B cell (primary cell): ENCODE data around the gene HLA-DPB1. TPM values are rescaled to one million over a fixed set of nuclear protein-coding genes. Genes with fewer than 3 reads are reported as not detected.
"Not testable (repeated sequence)": the region's sequence is repeated elsewhere in the genome, so short reads cannot be mapped to it uniquely, and the experiment has no call there.

Source experiments
- ATAC-seq: fragments of 200-7000 bp; cut with Tn5 transposase; one replicate; pipeline ENCODE4 v1.10.0; 2021; ENCODE audit warnings: low read depth, mild to moderate bottlenecking, moderate number of reproducible peaks, moderate library complexity
- CTCF ChIA-PET: fragments of 350-600 bp; sonication (Branson Sonifier 250); formaldehyde crosslinking; loops from one replicate; lab custom pipeline; 2021; ENCODE audit warnings: antibody characterized with exemption, inconsistent platforms; lab: Charles Lee
- POLR2A ChIA-PET: fragments of 350-600 bp; sonication (Branson Sonifier 250); formaldehyde crosslinking; loops from one replicate; lab custom pipeline; 2021; ENCODE audit warnings: antibody characterized with exemption; lab: Charles Lee
- DNase-seq: peaks from one replicate; pipeline ENCODE4 v3.0.0; 2013
- H2AFZ ChIP-seq: 2 replicates; pipeline ENCODE4 v1.6.1; 2012; ENCODE audit warnings: mild to moderate bottlenecking, low read depth, low read length; ENCODE audit not compliant: insufficient read depth, poor library complexity, severe bottlenecking
- H3K27ac ChIP-seq, 2 donors: 1 replicate in 1 of 2; 2 replicates in 1 of 2; pipeline ENCODE4 v1.5.1; 2012 to 2013; ENCODE audit warnings: low read length in 2 of 2, mild to moderate bottlenecking in 2 of 2, moderate library complexity in 1 of 2
- H3K27me3 ChIP-seq, 4 experiments: fragments of 200-600 bp in 1 of 4; sonication (generic) in 1 of 4; replicated peaks in 1 of 4; 1 replicate in 2 of 4; 2 replicates in 2 of 4; pipeline versions ENCODE4 v1.6.1 to v1.7.0; 2013 to 2016; ENCODE audit warnings: low read length in 3 of 4, mild to moderate bottlenecking in 2 of 4, mixed read lengths in 1 of 4, moderate library complexity in 1 of 4; ENCODE audit not compliant: insufficient read depth in 4 of 4, control insufficient read depth in 3 of 4; ENCODE audit errors: control extremely low read depth in 1 of 4
- H3K36me3 ChIP-seq, 2 experiments: replicated peaks in 1 of 2; 1 replicate in 1 of 2; 2 replicates in 1 of 2; pipeline versions ENCODE4 v1.6.1 to v1.7.1; 2013; ENCODE audit warnings: low read length in 1 of 2; ENCODE audit not compliant: insufficient read depth in 2 of 2, control insufficient read depth in 1 of 2; ENCODE audit errors: control extremely low read depth in 1 of 2, extremely low read depth in 1 of 2
- H3K4me1 ChIP-seq, 2 donors: fragments of 200-600 bp in 1 of 2; sonication (generic) in 1 of 2; 1 replicate in 1 of 2; 2 replicates in 1 of 2; pipeline versions ENCODE4 v1.5.1 to v1.6.1; 2013 to 2017; ENCODE audit warnings: low read length in 2 of 2; ENCODE audit not compliant: control insufficient read depth in 2 of 2, insufficient read depth in 2 of 2
- H3K4me2 ChIP-seq: replicated peaks from 2 replicates; pipeline ENCODE3; 2012; ENCODE audit warnings: mild to moderate bottlenecking, low read depth, low read length; ENCODE audit not compliant: poor library complexity, severe bottlenecking
- H3K4me3 ChIP-seq, 5 experiments: fragments of 200-600 bp in 1 of 5; sonication (generic) in 1 of 5; 1 replicate in 3 of 5; 2 replicates in 2 of 5; pipeline versions ENCODE4 v1.5.1 to v1.7.0; 2011 to 2016; ENCODE audit warnings: low read length in 4 of 5, mild to moderate bottlenecking in 4 of 5, low read depth in 2 of 5, control low read depth in 1 of 5, moderate library complexity in 1 of 5; ENCODE audit not compliant: insufficient read depth in 1 of 5; ENCODE audit errors: control extremely low read depth in 1 of 5, extremely low read depth in 1 of 5
- H3K79me2 ChIP-seq: fragments of 200-600 bp; sonication (generic); one replicate; pipeline ENCODE4 v1.6.0; 2016; ENCODE audit warnings: low read length; ENCODE audit not compliant: control insufficient read depth, insufficient read depth
- H3K9ac ChIP-seq: fragments of 200-600 bp; sonication (generic); 2 replicates; pipeline ENCODE4 v1.6.1; 2017; ENCODE audit warnings: mild to moderate bottlenecking, low read length, moderate library complexity
- H3K9me3 ChIP-seq, 3 donors: one replicate each; pipeline versions ENCODE4 v1.6.1 to v1.7.1; 2013; ENCODE audit warnings: low read length in 2 of 3; ENCODE audit not compliant: control insufficient read depth in 2 of 3, insufficient read depth in 1 of 3; ENCODE audit errors: control extremely low read depth in 1 of 3
- H4K20me1 ChIP-seq: 2 replicates; pipeline ENCODE4 v1.6.0; 2012; ENCODE audit warnings: mild to moderate bottlenecking, low read length; ENCODE audit not compliant: insufficient read depth, control insufficient read depth, poor library complexity, severe bottlenecking
- H3K27ac Mint-ChIP-seq: one replicate; pipeline ENCODE4 v1.8.0; 2021; ENCODE audit warnings: mixed read lengths
- H3K27me3 Mint-ChIP-seq: one replicate; pipeline ENCODE4 v1.8.0; 2021; ENCODE audit warnings: mixed read lengths
- H3K4me1 Mint-ChIP-seq: one replicate; pipeline ENCODE4 v1.8.0; 2021; ENCODE audit warnings: mixed read lengths
- H3K4me3 Mint-ChIP-seq: one replicate; pipeline ENCODE4 v1.8.0; 2021; ENCODE audit warnings: mixed read lengths
- H3K9me3 Mint-ChIP-seq: one replicate; pipeline ENCODE4 v1.8.0; 2022; ENCODE audit warnings: mixed read lengths; ENCODE audit not compliant: insufficient read depth
- EZH2 ChIP-seq: IDR thresholded peaks from 2 replicates; pipeline ENCODE4 v1.6.1; 2012; ENCODE audit warnings: borderline replicate concordance, low read depth, mild to moderate bottlenecking, moderate library complexity, low read length; ENCODE audit not compliant: insufficient read depth, poor library complexity, severe bottlenecking
- WGBS: methylation state at CpG from one replicate; pipeline ENCODE4 v1.1.5; 2013; ENCODE audit warnings: missing lambda C conversion rate; ENCODE audit not compliant: insufficient coverage; 5-methylcytosine and 5-hydroxymethylcytosine counted together
- intact Hi-C: fragments of 100-400 bp; cut with micrococcal nuclease; formaldehyde crosslinking; loops from one replicate; pipeline ENCODE4 v1.10.0; 2022
- polyA plus RNA-seq: library from polyadenylated mRNA; depleted of rRNA; stranded (reverse); fragments of >200 nt; gene quantifications from 2 replicates; pipeline ENCODE4 v1.2.3, GENCODE V29; 2012
- total RNA-seq, 2 donors: library from RNA; stranded (reverse); fragments of 120-200 nt in 1 of 2; gene quantifications; 1 replicate in 1 of 2; 2 replicates in 1 of 2; pipeline versions ENCODE4 v1.2.3 to v1.2.4, GENCODE V29; 2013 to 2022
- TF ChIP-seq, protein P1 (sequence below): fragments of 200-600 bp; IDR thresholded peaks from one replicate; pipeline ENCODE4 v1.8.0; 2022; ENCODE audit warnings: antibody characterized with exemption, mild to moderate bottlenecking

The HLA-DPB1 gene
- total and polyA plus RNA-seq, 2 donors (not counting 1 experiment from before 2014, with no cell fraction given): 1,104 to 1,578 TPM

DNA sequence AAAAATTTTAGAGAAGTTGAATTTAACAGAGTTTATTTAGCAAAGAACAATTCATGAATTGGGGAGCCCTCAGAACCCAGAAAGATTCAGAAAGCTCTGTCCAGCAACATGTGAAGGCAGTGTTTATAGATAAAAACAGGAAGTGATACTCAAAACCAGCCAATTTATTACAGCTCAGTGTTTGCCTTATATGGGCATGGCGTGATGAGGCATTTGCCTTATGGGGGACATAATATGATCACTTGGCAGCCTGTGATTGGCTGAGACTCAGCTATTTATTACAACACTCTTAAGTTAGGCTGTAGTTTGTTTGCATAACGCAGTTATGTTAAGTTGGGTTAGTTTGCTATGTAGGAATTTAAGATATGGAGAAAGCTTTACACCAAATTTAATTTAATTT, 13.8 kb upstream of the HLA-DPB1 start:
- Histone ChIP-seq H3K9ac (no peak overlapping the region), H3K79me2 (no peaks in the 10 kb centered on the region), H3K4me1 (peaks cover 32 to 34% of the 10 kb centered on the region in 2 donors), H2AFZ (no peak overlapping the region), H3K4me2 (peak overlapping the region; percentile 22), H3K4me3 (peak overlapping the region in 1 of 5 experiments; percentile 6), H4K20me1 (no peaks in the 10 kb centered on the region), H3K27ac (peak overlapping the region in 1 of 2 donors; percentile 70), H3K36me3 (peaks cover 3 to 36% of the 10 kb centered on the region in 2 experiments), H3K9me3 (no peaks in the 10 kb centered on the region), H3K27me3 (no peaks in the 10 kb centered on the region)
- DNase-seq (peak; percentile 85), ATAC-seq (peak; percentile 70)
- Mint-ChIP-seq H3K27me3 (no peaks in the 10 kb centered on the region), H3K9me3 (peaks cover 4% of the 10 kb centered on the region), H3K27ac (peak overlapping the region; percentile 93), H3K4me3 (peak overlapping the region; percentile 1), H3K4me1 (peaks cover 44% of the 10 kb centered on the region)
- no CpG with 5 or more reads among the region's 2 CpGs for WGBS
- ChIA-PET POLR2A (interaction anchor here (0.6 to 1.6 kb wide), 7 partner anchors 11 to 1387 kb away, joined by 3 to 13 read pairs (median 6); partner anchors contain the start of genes HLA-DPA1 and HLA-DPB1), CTCF (interaction anchor here (0.7 to 1.3 kb wide), 9 partner anchors 11 to 45 kb away, joined by 3 to 5 read pairs (median 3); partner anchors contain the start of genes HLA-DPA1 and HLA-DPB1)
- intact Hi-C loops: loop anchor here (1.0 kb wide), 3 partner anchors 10 to 43 kb away; no protein-coding TSS in a partner anchor
- no peak for TF ChIP-seq EZH2
- TF ChIP-seq, protein P1, sequence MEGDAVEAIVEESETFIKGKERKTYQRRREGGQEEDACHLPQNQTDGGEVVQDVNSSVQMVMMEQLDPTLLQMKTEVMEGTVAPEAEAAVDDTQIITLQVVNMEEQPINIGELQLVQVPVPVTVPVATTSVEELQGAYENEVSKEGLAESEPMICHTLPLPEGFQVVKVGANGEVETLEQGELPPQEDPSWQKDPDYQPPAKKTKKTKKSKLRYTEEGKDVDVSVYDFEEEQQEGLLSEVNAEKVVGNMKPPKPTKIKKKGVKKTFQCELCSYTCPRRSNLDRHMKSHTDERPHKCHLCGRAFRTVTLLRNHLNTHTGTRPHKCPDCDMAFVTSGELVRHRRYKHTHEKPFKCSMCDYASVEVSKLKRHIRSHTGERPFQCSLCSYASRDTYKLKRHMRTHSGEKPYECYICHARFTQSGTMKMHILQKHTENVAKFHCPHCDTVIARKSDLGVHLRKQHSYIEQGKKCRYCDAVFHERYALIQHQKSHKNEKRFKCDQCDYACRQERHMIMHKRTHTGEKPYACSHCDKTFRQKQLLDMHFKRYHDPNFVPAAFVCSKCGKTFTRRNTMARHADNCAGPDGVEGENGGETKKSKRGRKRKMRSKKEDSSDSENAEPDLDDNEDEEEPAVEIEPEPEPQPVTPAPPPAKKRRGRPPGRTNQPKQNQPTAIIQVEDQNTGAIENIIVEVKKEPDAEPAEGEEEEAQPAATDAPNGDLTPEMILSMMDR: no peak

- H3K4me1 ChIP-seq: peaks cover 25 to 32% of the 10 kb centered on the region in 2 donors
- ATAC-seq, H3K27me3 Mint-ChIP-seq, H3K9me3 Mint-ChIP-seq, H4K20me1 ChIP-seq, intact Hi-C loops, H3K4me2 ChIP-seq, DNase-seq, H3K27me3 ChIP-seq, H3K9me3 ChIP-seq, H3K79me2 ChIP-seq, H3K4me3 Mint-ChIP-seq, H3K9ac ChIP-seq, H2AFZ ChIP-seq, H3K4me3 ChIP-seq: not testable (repeated sequence)
- ChIA-PET POLR2A (interaction anchor here (2.1 kb wide), 1 partner anchor 12 kb away, joined by 5 read pairs; the partner anchor contains the start of gene HLA-DPB1), CTCF (interaction anchor here (2.4 kb wide), 1 partner anchor 48 kb away, joined by 7 read pairs; no protein-coding TSS in a partner anchor)
- WGBS: no CpG with 5 or more reads among the region's 5 CpGs
- peak overlapping the region in 1 of 2 donors; percentile 15 for H3K27ac ChIP-seq
- H3K36me3 ChIP-seq: peaks cover 5 to 51% of the 10 kb centered on the region in 2 experiments
- peak overlapping the region; percentile 72 for H3K27ac Mint-ChIP-seq
- peaks cover 43% of the 10 kb centered on the region for H3K4me1 Mint-ChIP-seq
Observed at GRCh38 chr6:33063435-33063834, 12.4 kb upstream of the HLA-DPB1 start.
